Hepatocyte (in vitro differentiated cells): ENCODE measurements around the gene TMEM259.

Source experiments
- CTCF ChIP-seq: fragments of 200-600 bp; sonication (generic); IDR thresholded peaks from 2 replicates; pipeline ENCODE4 v1.5.1; 2016; ENCODE audit warnings: antibody characterized with exemption, mild to moderate bottlenecking; ENCODE audit not compliant: poor library complexity
- EZH2phosphoT487 ChIP-seq: fragments of 200-600 bp; sonication (generic); IDR thresholded peaks from one replicate; pipeline ENCODE4 v1.6.1; 2018; ENCODE audit warnings: antibody characterized with exemption, mild to moderate bottlenecking, low read depth, moderate library complexity; ENCODE audit not compliant: unreplicated experiment, severe bottlenecking

- TF ChIP-seq EZH2phosphoT487 (no peak), CTCF (no peak)
Observed at GRCh38 chr19:1039646-1040475, 18.9 kb upstream of the TMEM259 start, which contains the start of gene ABCA7.
